ENCODE data around the gene SEPSECS. TPM values are rescaled to one million over a fixed set of nuclear protein-coding genes. Genes with fewer than 3 reads are reported as not detected.

The SEPSECS gene
- total and polyA plus RNA-seq, 2 donors from 2014 or later: 7.3 to 13.8 TPM

DNA sequence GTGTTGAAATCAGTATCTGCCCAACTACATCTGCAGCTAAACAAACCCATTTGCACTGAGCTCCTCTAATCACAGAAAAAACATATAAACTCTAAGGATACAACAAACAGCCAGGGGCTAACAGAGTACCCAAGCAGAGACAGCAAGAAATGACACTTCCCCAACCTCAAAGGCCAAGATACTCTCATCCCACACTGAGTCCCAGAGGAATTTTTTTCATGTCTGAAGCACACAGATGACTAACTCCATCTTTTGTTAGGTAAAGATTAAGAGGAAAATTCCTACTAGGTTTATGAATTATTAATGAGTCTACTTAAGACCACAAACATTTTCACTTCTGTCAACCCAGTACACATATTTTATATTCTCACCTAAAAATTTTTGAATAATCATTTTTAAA is 31.6 kb downstream of the SEPSECS start:
- no peaks in the 10 kb centered on the region for H3K27me3 ChIP-seq (ENCODE audit: control insufficient read depth, insufficient read depth, low read length)
- TF ChIP-seq, protein P1, sequence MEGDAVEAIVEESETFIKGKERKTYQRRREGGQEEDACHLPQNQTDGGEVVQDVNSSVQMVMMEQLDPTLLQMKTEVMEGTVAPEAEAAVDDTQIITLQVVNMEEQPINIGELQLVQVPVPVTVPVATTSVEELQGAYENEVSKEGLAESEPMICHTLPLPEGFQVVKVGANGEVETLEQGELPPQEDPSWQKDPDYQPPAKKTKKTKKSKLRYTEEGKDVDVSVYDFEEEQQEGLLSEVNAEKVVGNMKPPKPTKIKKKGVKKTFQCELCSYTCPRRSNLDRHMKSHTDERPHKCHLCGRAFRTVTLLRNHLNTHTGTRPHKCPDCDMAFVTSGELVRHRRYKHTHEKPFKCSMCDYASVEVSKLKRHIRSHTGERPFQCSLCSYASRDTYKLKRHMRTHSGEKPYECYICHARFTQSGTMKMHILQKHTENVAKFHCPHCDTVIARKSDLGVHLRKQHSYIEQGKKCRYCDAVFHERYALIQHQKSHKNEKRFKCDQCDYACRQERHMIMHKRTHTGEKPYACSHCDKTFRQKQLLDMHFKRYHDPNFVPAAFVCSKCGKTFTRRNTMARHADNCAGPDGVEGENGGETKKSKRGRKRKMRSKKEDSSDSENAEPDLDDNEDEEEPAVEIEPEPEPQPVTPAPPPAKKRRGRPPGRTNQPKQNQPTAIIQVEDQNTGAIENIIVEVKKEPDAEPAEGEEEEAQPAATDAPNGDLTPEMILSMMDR (IDR thresholded peaks at IDR 0.05; ENCODE audit: borderline replicate concordance, extremely low read depth, insufficient read depth): no peak
- intact Hi-C loops (cut with DNase I): no loop called here

DNA sequence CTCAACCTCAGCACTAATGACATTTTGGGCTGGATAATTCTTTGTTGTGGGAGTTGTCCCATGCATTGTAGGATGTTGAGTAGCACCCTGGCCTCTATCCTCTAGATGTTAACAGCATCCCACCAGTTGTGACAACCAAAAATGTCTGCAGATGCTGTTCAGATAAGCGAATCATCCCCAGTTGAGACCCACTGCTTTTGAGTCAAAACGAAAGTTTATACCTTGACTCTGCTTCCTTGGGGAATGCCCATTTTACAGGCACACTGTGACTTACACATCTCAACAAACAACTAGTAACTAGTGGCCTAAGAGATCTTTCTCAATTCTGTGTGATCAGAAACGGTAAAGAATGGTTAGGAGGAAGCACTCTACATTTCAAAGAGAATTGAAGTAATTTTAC is 37.0 kb downstream of the SEPSECS start:
- Histone ChIP-seq H3K27ac (ENCODE audit: low read depth in 2 of 2, low read length in 2 of 2) (no peak overlapping the region), H3K36me3 (ENCODE audit: control insufficient read depth in 2 of 3, insufficient read depth in 3 of 3, low read length in 3 of 3) (peaks cover 3 to 12% (median 8%) of the 10 kb centered on the region in 3 donors), H3K4me1 (ENCODE audit: control insufficient read depth in 2 of 3, insufficient read depth in 2 of 3, low read depth in 1 of 3, low read length in 3 of 3) (no peaks in the 10 kb centered on the region), H3K9me3 (ENCODE audit: control insufficient read depth in 2 of 3, insufficient read depth in 1 of 3, low read length in 3 of 3) (no peaks in the 10 kb centered on the region), H3K27me3 (ENCODE audit: control insufficient read depth, insufficient read depth, low read length) (no peaks in the 10 kb centered on the region), H3K9ac (ENCODE audit: low read length in 3 of 3) (no peak overlapping the region), H3K4me3 (ENCODE audit: low read length in 3 of 3) (no peak overlapping the region)
- intact Hi-C loops (cut with DNase I): no loop called here
- TF ChIP-seq, protein P1 (IDR thresholded peaks at IDR 0.05; ENCODE audit: borderline replicate concordance, extremely low read depth, insufficient read depth): no peak
- DNase-seq (no peak), FAIRE-seq (no peak)

More for the DNA sequence above, 31.6 kb downstream of the SEPSECS start:
- Histone ChIP-seq H3K4me3 (ENCODE audit: low read length in 3 of 3) (no peak overlapping the region), H3K4me1 (ENCODE audit: control insufficient read depth in 2 of 3, insufficient read depth in 2 of 3, low read depth in 1 of 3, low read length in 3 of 3) (peaks cover 0 to 5% (median 0%) of the 10 kb centered on the region in 3 donors), H3K36me3 (ENCODE audit: control insufficient read depth in 2 of 3, insufficient read depth in 3 of 3, low read length in 3 of 3) (peaks cover 0 to 8% (median 3%) of the 10 kb centered on the region in 3 donors), H3K27ac (ENCODE audit: low read depth in 2 of 2, low read length in 2 of 2) (no peak overlapping the region), H3K9me3 (ENCODE audit: control insufficient read depth in 2 of 3, insufficient read depth in 1 of 3, low read length in 3 of 3) (no peaks in the 10 kb centered on the region), H3K9ac (ENCODE audit: low read length in 3 of 3) (no peak overlapping the region)
- DNase-seq (peak in 1 of 5 donors; percentile 6), FAIRE-seq (peak; percentile 84)

DNA sequence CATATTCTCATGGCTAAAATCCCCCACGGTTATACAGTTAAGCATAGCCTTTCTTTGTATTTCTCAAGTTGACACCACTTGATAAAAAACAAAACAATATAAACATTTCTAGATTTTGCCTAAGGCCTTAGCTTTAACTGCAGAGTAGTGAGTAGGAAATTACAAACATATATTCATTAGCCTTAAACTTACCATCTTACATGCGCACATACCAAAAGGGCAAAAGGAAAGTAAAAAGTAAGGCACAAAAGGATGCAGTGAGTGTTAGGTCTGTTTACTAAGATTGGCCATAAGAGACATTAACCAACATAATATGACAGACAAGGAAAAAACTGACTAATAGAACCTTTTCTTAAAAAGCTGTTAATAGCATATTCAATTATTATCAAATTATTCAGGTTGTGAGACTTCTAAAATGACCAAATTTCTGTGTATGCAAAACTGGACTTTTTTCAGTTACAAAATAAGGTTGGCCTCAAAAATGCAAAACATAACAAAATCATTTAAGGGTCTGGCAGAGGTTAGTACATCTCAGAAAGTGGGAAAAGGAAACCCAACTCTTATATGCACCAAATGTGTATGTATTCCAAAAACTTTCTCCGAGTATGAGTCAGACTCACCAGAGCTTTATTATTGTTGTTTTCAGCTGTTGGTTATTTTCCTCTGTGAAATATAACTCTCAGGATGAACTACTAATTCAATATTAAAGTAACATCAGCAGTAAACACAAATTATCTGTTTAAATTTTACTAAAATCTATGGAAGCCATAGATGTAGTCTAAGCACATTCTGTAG is 39.9 kb downstream of the SEPSECS start:
- Histone ChIP-seq H3K4me1 (ENCODE audit: control insufficient read depth in 2 of 3, insufficient read depth in 2 of 3, low read depth in 1 of 3, low read length in 3 of 3) (no peaks in the 10 kb centered on the region), H3K27ac (ENCODE audit: low read depth in 2 of 2, low read length in 2 of 2) (no peak overlapping the region), H3K9ac (ENCODE audit: low read length in 3 of 3) (no peak overlapping the region), H3K4me3 (ENCODE audit: low read length in 3 of 3) (no peak overlapping the region), H3K9me3 (ENCODE audit: control insufficient read depth in 2 of 3, insufficient read depth in 1 of 3, low read length in 3 of 3) (no peaks in the 10 kb centered on the region), H3K27me3 (ENCODE audit: control insufficient read depth, insufficient read depth, low read length) (no peaks in the 10 kb centered on the region), H3K36me3 (ENCODE audit: control insufficient read depth in 2 of 3, insufficient read depth in 3 of 3, low read length in 3 of 3) (peaks cover 1 to 10% (median 8%) of the 10 kb centered on the region in 3 donors)
- TF ChIP-seq, protein P1 (IDR thresholded peaks at IDR 0.05; ENCODE audit: borderline replicate concordance, extremely low read depth, insufficient read depth): no peak
- FAIRE-seq: no peak
- no peak for DNase-seq
- intact Hi-C loops (cut with DNase I): no loop called here

Measured in kidney (tissue), 14 donors.